ENCODE results near the gene UBE2M. TPM values are rescaled to one million over a fixed set of nuclear protein-coding genes. Genes with fewer than 3 reads are reported as not detected.

UBE2M gene
- total and polyA plus RNA-seq, 4 donors = 25.9 to 60.7 (median 55.7) TPM

DNA sequence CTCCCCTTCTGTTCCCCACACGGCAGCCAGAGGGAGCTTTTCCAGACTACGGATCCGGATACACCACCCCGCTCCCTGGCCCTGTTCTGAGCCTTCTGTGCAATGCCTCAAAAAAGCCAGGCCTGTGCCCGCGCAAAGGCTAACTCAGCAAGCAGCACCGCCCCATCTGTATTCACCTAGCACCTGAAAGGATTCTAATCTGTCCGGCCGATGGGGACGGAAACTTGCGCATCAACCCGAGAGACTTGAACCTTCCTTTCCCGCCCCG lies 39.4 kb downstream of the UBE2M start:
- Histone ChIP-seq H3K27me3 (ENCODE audit: control insufficient read depth in 3 of 3, insufficient read depth in 3 of 3, low read length in 2 of 3) (no peaks in the 10 kb centered on the region), H3K36me3 (ENCODE audit: control insufficient read depth in 4 of 4, insufficient read depth in 4 of 4, low read length in 4 of 4) (peaks cover 0 to 16% (median 8%) of the 10 kb centered on the region in 4 donors), H3K4me3 (peak overlapping the region; percentile 65), H3K4me1 (ENCODE audit: control insufficient read depth in 5 of 5, insufficient read depth in 5 of 5, low read length in 5 of 5) (peaks cover 0 to 22% (median 10%) of the 10 kb centered on the region in 5 donors), H3K9me3 (ENCODE audit: control insufficient read depth in 4 of 4, insufficient read depth in 3 of 4, low read length in 3 of 4) (no peaks in the 10 kb centered on the region), H3K27ac (ENCODE audit: low read depth in 1 of 2, low read length in 1 of 2) (peak overlapping the region; percentile 91 to 94), H3K9ac (ENCODE audit: insufficient read depth in 1 of 2, low read length in 2 of 2) (peak overlapping the region; percentile 82 to 87)
- ATAC-seq (ENCODE audit: insufficient read depth, low FRiP score) = peak; percentile 31
- WGBS, 2 donors = 0% methylated on average over 14 of the region's 14 CpGs
- peak; percentile 79 to 86 (median 85) for DNase-seq
- TF ChIP-seq, protein P1, sequence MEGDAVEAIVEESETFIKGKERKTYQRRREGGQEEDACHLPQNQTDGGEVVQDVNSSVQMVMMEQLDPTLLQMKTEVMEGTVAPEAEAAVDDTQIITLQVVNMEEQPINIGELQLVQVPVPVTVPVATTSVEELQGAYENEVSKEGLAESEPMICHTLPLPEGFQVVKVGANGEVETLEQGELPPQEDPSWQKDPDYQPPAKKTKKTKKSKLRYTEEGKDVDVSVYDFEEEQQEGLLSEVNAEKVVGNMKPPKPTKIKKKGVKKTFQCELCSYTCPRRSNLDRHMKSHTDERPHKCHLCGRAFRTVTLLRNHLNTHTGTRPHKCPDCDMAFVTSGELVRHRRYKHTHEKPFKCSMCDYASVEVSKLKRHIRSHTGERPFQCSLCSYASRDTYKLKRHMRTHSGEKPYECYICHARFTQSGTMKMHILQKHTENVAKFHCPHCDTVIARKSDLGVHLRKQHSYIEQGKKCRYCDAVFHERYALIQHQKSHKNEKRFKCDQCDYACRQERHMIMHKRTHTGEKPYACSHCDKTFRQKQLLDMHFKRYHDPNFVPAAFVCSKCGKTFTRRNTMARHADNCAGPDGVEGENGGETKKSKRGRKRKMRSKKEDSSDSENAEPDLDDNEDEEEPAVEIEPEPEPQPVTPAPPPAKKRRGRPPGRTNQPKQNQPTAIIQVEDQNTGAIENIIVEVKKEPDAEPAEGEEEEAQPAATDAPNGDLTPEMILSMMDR (IDR thresholded peaks at IDR 0.05; ENCODE audit: control extremely low read depth, extremely low read depth) = peak; percentile 18

- no peak for ATAC-seq (ENCODE audit: insufficient read depth, low FRiP score)
- Histone ChIP-seq H3K9me3 (ENCODE audit: control insufficient read depth in 4 of 4, insufficient read depth in 3 of 4, low read length in 3 of 4) (no peaks in the 10 kb centered on the region), H3K27ac (ENCODE audit: low read depth in 1 of 2, low read length in 1 of 2) (peak overlapping the region; percentile 91 to 94), H3K36me3 (ENCODE audit: control insufficient read depth in 4 of 4, insufficient read depth in 4 of 4, low read length in 4 of 4) (peaks cover 0 to 16% (median 8%) of the 10 kb centered on the region in 4 donors), H3K4me3 (peak overlapping the region; percentile 65), H3K27me3 (ENCODE audit: control insufficient read depth in 3 of 3, insufficient read depth in 3 of 3, low read length in 2 of 3) (no peaks in the 10 kb centered on the region), H3K9ac (ENCODE audit: insufficient read depth in 1 of 2, low read length in 2 of 2) (peak overlapping the region; percentile 82 to 87), H3K4me1 (ENCODE audit: control insufficient read depth in 5 of 5, insufficient read depth in 5 of 5, low read length in 5 of 5) (peaks cover 0 to 26% (median 10%) of the 10 kb centered on the region in 5 donors)
- WGBS, 2 donors = 6 to 9% methylated on average over 21 to 22 of the region's 22 CpGs
- DNase-seq = no peak
- TF ChIP-seq, protein P1 (IDR thresholded peaks at IDR 0.05; ENCODE audit: control extremely low read depth, extremely low read depth) = no peak
Observed at GRCh38 chr19:58518256-58519086, 39.9 kb downstream of the UBE2M start.

- 94% methylated on average over 59 to 65 of the region's 65 CpGs for WGBS, 2 donors
- ATAC-seq (ENCODE audit: insufficient read depth, low FRiP score) (no peak), DNase-seq (no peak)
- no peak overlapping the region for H3K4me3 ChIP-seq
- peaks cover 0 to 26% (median 10%) of the 10 kb centered on the region in 5 donors for H3K4me1 ChIP-seq (ENCODE audit: control insufficient read depth in 5 of 5, insufficient read depth in 5 of 5, low read length in 5 of 5)
- H3K36me3 ChIP-seq (ENCODE audit: control insufficient read depth in 4 of 4, insufficient read depth in 4 of 4, low read length in 4 of 4) = peaks cover 0 to 16% (median 8%) of the 10 kb centered on the region in 4 donors
- no peaks in the 10 kb centered on the region for H3K27me3 ChIP-seq (ENCODE audit: control insufficient read depth in 3 of 3, insufficient read depth in 3 of 3, low read length in 2 of 3)
- no peak overlapping the region for H3K27ac ChIP-seq (ENCODE audit: low read depth in 1 of 2, low read length in 1 of 2)
- no peak overlapping the region for H3K9ac ChIP-seq (ENCODE audit: insufficient read depth in 1 of 2, low read length in 2 of 2)
- H3K9me3 ChIP-seq (ENCODE audit: control insufficient read depth in 4 of 4, insufficient read depth in 3 of 4, low read length in 3 of 4) = no peaks in the 10 kb centered on the region
- TF ChIP-seq, protein P1 (IDR thresholded peaks at IDR 0.05; ENCODE audit: control extremely low read depth, extremely low read depth) = no peak
Observed at GRCh38 chr19:58516964-58517833, 41.2 kb downstream of the UBE2M start.

All from lung (tissue), 12 donors.